Regular cardiac myocyte (primary cell): ENCODE data around the gene FAM193A. TPM values are rescaled to one million over a fixed set of nuclear protein-coding genes. Genes with fewer than 3 reads are reported as not detected.

Experiments
- total RNA-seq: library from RNA; depleted of rRNA; stranded (reverse); fragments of >200 nt; gene quantifications from 2 replicates; pipeline ENCODE4 v1.2.3, GENCODE V29; 2014

The FAM193A gene, protein sequence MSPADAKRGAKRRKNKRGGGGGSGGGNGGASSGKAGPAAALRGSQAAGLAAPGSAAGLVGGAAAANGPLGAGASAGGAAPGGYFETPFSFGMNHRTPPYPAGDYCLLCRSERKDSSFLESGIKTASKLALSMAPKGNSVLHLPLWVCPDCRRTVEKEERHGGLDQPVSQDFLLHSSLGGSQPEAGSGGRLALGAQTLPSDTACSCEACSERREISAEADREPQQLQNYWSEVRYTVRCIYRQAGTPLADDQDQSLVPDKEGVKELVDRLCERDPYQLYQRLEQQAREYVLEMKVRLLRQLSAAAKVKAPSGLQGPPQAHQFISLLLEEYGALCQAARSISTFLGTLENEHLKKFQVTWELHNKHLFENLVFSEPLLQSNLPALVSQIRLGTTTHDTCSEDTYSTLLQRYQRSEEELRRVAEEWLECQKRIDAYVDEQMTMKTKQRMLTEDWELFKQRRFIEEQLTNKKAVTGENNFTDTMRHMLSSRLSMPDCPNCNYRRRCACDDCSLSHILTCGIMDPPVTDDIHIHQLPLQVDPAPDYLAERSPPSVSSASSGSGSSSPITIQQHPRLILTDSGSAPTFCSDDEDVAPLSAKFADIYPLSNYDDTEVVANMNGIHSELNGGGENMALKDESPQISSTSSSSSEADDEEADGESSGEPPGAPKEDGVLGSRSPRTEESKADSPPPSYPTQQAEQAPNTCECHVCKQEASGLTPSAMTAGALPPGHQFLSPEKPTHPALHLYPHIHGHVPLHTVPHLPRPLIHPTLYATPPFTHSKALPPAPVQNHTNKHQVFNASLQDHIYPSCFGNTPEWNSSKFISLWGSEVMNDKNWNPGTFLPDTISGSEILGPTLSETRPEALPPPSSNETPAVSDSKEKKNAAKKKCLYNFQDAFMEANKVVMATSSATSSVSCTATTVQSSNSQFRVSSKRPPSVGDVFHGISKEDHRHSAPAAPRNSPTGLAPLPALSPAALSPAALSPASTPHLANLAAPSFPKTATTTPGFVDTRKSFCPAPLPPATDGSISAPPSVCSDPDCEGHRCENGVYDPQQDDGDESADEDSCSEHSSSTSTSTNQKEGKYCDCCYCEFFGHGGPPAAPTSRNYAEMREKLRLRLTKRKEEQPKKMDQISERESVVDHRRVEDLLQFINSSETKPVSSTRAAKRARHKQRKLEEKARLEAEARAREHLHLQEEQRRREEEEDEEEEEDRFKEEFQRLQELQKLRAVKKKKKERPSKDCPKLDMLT (N-terminal part only)
- total RNA-seq, result 8.2 TPM in 2 replicates

DNA sequence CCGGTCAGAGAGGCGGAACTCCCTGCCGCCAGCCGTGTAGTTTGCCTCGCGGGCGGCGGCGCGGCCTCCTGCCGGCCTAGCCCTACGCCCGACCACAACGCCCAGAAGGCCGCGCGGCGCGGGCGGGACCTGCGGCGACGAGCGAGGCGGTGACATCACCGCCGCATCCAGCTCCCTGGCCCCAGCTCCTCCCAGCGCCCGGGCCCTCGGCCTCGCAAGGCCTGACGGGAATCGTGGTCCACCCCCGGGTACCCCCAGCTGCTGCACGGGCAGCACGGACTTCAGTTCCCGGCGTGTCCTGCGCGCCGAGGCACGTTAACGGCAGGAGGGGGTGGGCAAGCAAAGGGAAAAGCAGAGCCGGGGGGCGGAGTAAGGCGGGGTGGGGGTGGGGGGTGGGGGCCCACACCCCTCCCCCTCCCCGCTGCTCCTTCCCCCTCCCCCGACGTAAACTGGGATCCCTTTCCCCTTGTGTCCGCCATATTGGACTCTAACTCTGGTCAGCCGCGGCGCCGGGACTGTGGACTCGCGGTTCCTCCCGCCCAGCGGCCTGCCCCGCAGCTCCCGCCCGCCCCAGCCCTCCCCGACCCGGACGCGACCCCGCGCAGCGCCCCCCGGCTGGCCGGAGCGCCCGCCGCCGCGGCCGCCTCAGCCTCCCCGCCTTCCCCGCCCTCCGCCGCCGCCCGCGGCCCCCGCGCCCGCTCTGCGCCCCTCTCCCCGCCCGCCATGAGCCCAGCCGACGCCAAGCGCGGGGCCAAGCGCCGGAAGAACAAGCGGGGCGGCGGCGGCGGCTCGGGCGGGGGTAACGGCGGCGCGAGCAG lies at the start of gene FAM193A:
TSS of gene FAM193A (plus strand) at position 455 of the 818 bp plus-strand sequence. CDS start at position 724, 269 bp downstream.

DNA sequence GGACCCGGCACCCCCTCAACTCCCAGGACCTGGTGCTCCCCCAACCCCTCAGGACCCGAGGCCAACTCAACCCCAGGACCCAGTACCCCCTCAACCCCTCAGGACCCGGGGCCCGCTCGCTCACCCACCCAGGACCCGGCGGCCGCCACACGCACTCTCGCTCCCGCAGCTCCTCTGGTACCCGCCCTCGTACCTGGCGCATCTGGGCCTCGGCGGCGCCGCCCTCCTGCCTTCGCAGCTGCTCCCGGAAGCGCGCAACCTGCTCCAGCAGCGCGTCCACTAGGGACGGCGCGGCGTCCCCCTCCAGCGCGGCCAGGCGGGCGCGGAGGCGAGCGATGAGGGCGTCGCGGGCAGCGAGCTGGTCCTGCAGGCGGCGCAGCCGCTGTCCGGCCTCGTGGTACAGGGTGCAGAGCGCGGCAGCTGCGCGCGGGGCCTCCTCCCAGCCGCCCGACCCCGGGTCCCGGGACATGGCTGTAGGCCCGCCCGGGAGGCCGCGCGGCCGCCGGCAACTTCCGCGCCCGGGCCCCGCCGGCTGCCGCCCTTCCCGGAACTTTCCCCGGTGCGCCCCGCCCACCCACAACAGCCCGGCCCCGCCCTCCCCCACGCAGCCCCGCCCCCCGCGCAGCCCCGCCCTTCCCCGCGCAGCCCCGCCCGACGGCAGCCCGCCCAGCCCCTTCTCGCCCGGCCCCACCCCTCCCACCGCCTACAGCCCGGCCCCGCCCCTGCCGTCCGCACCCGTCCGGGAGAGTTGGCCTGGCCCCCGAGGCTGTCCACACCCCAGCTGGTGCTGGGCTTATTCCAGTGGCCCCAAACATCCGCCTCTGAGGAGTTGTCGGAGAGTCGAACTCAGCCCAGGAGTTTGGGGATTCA lies 219.6 kb downstream of the FAM193A start, which contains the start of gene TNIP2:
TSS of gene TNIP2 (minus strand) at position 516 of the 870 bp plus-strand sequence. CDS start at position 469, 47 bp downstream.

Other genes starting within 250 kb of the FAM193A start
- gene ZFYVE28, start 118.0 kb upstream of the FAM193A start, total RNA-seq, result 8.8 and 11.3 TPM in 2 replicates
- gene CFAP99, start 117.7 kb upstream of the FAM193A start, total RNA-seq, result not detected in 2 replicates
- 49.5 and 54.4 TPM in 2 replicates for gene RNF4, start 67.5 kb upstream of the FAM193A start, total RNA-seq
- gene TNIP2, start 219.7 kb downstream of the FAM193A start, total RNA-seq, result 48.2 and 62.9 TPM in 2 replicates